ENCODE measurements around the gene TMEM167A.

TMEM167A gene

DNA sequence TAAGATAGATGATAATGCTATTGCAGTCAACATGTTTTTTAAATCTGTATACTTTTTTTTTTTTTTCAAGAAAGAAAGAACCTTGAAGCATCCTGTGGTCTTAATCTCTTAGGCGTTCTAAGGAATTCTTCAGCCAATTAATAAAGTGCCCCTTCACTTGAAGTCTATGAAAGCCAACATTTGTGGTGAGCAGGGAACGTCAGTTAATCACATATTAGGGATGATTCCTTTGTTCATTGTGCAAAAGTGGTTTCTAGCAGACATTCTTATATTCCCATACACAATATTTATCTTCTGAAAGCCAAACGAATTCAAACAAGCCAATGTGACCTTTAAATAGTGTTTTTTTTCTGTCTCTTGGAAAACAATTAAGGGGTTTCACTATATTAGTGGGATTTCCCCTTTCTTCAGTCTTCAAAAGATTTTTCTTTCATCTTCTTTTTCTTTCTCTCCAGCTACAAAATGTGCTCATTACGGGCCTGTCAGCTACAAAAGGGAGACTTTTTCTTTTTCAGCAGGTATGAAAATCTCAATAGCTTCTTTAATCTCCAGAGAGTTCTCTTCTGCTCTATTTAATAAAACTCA lies 40.1 kb downstream of the TMEM167A start:
- H3K27me3 ChIP-seq, result no peaks in the 10 kb centered on the region
- no peaks in the 10 kb centered on the region for H4K20me1 ChIP-seq
- H3K9me3 ChIP-seq (replicated peaks in 1 of 11), result no peaks in the 10 kb centered on the region
- no peaks in the 10 kb centered on the region for H3K36me3 ChIP-seq
- no peaks in the 10 kb centered on the region for H3K4me1 ChIP-seq
- no peak overlapping the region for H3K4me3 ChIP-seq
- H3K4me2 ChIP-seq, result no peak overlapping the region
- H3K27ac ChIP-seq, result no peak overlapping the region
- no peak overlapping the region for H3K9ac ChIP-seq
- TF ChIP-seq Cebpa-rat (IDR thresholded peaks at IDR 0.05), result no peak

DNA sequence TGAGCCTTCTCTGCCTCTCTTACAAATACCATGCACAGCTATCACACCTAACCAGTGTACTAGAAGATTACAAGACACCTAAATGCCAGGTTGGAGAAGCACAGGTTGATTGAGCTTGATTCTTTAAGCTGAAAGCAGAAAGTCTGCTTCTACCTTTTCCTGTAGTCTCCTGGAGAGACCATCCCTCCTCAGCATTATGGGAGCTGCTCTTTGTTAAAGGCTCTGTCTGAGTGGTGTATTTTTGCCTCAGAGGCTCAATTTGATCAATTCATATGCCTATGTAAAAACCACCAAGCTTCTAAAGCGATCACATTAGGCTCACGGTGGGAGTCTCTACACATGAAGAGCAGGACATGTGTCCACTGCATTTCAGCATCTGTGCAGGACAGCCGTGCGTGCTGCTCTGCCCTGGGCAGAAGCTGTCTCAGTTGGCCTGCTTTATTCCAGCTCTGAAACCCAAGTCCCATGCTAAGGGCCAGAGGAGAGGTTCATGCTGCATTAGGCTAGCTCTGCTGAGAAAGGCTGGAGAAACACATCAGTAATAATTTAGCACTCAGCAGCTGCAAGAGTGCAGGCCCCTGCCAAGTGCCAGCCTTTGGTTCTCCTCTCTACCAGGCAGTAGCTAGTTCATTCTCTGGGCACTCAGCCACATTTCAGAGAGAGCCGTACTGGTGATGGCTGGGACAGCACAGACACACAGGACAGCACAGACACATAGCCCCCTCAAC lies 41.7 kb downstream of the TMEM167A start:
- no peaks in the 10 kb centered on the region for H3K27me3 ChIP-seq
- no peaks in the 10 kb centered on the region for H4K20me1 ChIP-seq
- no peaks in the 10 kb centered on the region for H3K4me1 ChIP-seq
- no peak overlapping the region for H3K27ac ChIP-seq
- no peaks in the 10 kb centered on the region for H3K36me3 ChIP-seq
- no peak overlapping the region for H3K4me3 ChIP-seq
- H3K9me3 ChIP-seq (replicated peaks in 1 of 11), result no peaks in the 10 kb centered on the region
- H3K4me2 ChIP-seq, result no peak overlapping the region
- H3K9ac ChIP-seq, result no peak overlapping the region
- TF ChIP-seq Cebpa-rat (IDR thresholded peaks at IDR 0.05), result no peak

DNA sequence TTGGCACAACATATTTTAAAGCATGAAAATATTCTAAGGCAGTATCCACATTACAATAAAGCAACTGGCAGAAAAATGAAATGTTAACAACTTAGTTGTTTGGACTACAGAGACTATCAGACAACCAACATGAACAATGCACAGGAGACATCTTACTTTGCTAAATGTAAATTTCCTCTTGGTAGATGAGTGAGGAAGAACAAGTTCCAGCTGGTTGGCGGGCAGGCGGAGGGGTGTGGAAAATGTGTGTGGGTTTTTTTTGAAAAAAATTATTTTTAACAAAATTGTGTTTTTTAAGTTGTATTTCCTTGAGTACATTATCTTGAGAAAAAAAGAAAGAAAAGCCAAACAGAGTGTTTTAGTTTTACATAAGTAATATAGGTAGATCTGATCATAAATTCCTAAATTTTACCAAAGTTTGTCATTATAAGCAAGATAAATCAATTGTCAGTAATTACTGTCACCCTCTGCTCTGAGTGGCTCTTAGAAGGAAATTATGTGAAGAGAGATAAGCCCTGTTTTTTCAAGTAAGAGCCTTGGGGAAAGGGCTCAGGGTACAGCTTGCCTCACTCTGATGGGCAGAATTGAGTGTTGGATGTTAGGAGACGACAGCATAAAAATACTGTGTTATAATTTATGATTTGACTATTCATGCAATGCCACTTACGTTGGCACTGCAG lies 42.5 kb downstream of the TMEM167A start:
- Histone ChIP-seq H3K9me3 (replicated peaks in 1 of 11) (peaks cover 0 to 4% (median 0%) of the 10 kb centered on the region in 11 experiments; a peak in 3 of 22 replicates), H3K9ac (no peak overlapping the region), H3K4me2 (no peak overlapping the region), H3K4me3 (no peak overlapping the region), H3K27me3 (no peaks in the 10 kb centered on the region), H3K27ac (no peak overlapping the region), H3K4me1 (no peaks in the 10 kb centered on the region), H4K20me1 (no peaks in the 10 kb centered on the region), H3K36me3 (no peaks in the 10 kb centered on the region)
- TF ChIP-seq Cebpa-rat (IDR thresholded peaks at IDR 0.05), result no peak

DNA sequence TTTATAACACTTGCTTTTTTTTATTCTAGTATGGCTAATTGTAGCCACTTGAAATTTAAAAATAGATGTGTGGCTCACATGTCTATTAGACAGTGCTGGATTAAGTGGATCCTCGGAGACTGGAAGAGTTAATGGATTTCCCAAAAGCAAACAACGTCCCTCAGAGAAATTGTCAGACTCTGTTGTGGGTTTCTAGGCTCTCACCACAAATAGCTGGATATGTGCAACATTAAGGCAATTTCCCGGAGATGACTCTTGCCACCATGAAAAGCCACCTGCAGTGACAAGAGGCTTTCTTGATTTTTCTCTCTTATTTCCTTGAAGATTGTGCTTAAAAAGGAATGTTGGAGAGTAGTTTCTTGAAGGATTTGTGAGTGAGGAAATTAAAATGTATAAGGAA lies 43.2 kb downstream of the TMEM167A start:
- H3K4me3 ChIP-seq, result no peak overlapping the region
- H3K9ac ChIP-seq, result no peak overlapping the region
- H3K36me3 ChIP-seq, result no peaks in the 10 kb centered on the region
- H3K27me3 ChIP-seq, result no peaks in the 10 kb centered on the region
- no peak overlapping the region for H3K27ac ChIP-seq
- H3K9me3 ChIP-seq (replicated peaks in 1 of 11), result peaks cover 0 to 10% (median 0%) of the 10 kb centered on the region in 11 experiments; a peak in 5 of 22 replicates
- no peaks in the 10 kb centered on the region for H3K4me1 ChIP-seq
- no peaks in the 10 kb centered on the region for H4K20me1 ChIP-seq
- no peak overlapping the region for H3K4me2 ChIP-seq
- TF ChIP-seq Cebpa-rat (IDR thresholded peaks at IDR 0.05), result no peak

DNA sequence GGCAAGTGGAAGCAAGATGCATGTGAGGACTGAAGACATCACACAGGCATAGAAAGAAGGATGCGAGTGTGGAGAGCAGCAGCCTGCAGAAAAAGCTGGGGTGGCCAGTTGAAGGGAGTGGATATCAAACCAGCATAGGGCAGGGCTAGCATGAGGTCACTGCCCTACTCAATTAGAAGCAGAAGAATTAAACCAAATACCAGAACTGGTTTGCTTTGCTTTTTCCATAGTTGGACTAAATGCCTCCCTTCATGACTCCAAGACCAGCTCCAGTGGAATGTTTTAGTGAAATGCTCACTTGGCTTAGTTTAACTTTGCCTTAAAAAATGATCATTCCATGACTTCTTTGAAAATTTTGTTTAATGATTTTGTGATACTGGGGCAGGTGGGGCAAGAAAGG lies 45.8 kb downstream of the TMEM167A start:
- Histone ChIP-seq H3K4me1 (peaks cover 15 to 18% (median 16%) of the 10 kb centered on the region in 10 experiments; a peak in 18 of 20 replicates), H3K4me3 (no peak overlapping the region), H3K36me3 (no peaks in the 10 kb centered on the region), H3K27ac (no peak overlapping the region), H4K20me1 (no peaks in the 10 kb centered on the region), H3K9me3 (replicated peaks in 1 of 11) (peaks cover 0 to 12% (median 0%) of the 10 kb centered on the region in 11 experiments; a peak in 5 of 22 replicates), H3K4me2 (no peak overlapping the region), H3K27me3 (no peaks in the 10 kb centered on the region), H3K9ac (no peak overlapping the region)
- TF ChIP-seq Cebpa-rat (IDR thresholded peaks at IDR 0.05), result no peak

DNA sequence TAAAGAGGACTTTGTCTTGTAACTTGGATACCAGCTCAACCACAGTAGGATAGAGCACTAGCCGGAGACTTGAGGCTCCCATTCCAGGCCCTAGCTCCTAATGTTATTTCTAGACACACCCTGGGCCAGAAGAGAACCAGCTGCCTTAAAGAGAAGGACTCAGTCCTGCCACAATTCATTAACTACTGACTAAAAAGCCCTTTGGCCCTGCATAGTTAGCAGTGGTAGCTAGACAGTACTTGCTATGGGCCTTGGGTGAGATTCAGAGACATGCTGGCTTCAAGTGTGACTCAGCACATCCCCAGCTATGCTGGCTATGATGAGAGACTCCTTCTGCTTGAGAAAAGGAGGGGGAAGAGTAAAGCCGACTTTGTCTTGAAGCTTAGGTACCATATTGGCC lies 47.3 kb downstream of the TMEM167A start:
- no peaks in the 10 kb centered on the region for H3K36me3 ChIP-seq
- peaks cover 0 to 12% (median 0%) of the 10 kb centered on the region in 11 experiments; a peak in 5 of 22 replicates for H3K9me3 ChIP-seq (replicated peaks in 1 of 11)
- H3K4me3 ChIP-seq, result no peak overlapping the region
- H3K9ac ChIP-seq, result no peak overlapping the region
- no peaks in the 10 kb centered on the region for H4K20me1 ChIP-seq
- no peak overlapping the region for H3K4me2 ChIP-seq
- TF ChIP-seq Cebpa-rat (IDR thresholded peaks at IDR 0.05), result no peak
- H3K4me1 ChIP-seq, result peaks cover 15 to 18% (median 16%) of the 10 kb centered on the region in 10 experiments; a peak in 18 of 20 replicates
- no peaks in the 10 kb centered on the region for H3K27me3 ChIP-seq
- no peak overlapping the region for H3K27ac ChIP-seq

DNA sequence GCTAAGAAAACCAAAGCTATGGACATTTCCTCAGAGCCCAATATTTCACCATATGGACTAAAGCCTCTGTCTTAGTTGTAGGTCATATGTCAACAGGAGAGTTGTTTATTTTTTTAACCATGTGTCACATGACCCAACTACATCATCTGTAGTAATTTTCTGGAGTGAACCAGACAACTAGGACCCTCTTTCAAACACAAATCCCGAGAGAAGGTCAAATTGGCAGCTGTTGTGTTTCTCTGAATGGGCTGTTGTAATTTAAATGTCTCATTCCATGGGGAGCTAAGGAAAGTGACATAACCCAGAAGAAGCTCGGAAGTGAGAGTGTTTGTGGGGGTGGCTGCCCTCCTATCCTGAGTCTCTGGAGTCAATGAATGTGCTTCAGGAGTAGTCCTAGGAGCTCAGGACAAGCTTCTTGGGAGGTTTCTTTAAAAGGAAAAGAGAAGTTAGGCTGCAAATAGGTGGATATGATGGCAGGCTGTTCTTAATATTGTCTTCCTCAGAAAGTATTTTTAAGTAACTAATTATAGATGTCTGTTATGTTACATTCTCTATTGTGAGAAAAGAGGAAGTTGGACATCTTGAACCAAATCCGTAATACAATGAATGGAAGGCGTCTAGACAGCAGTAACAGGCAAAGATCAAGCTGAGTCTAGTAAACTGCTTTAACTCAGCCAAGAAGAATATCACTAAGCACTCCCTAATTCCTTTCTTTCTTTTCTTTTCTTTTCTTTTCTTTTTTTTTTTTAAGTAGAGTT lies 50.1 kb downstream of the TMEM167A start:
- Histone ChIP-seq H4K20me1 (no peaks in the 10 kb centered on the region), H3K4me3 (no peak overlapping the region), H3K27me3 (no peaks in the 10 kb centered on the region), H3K9me3 (replicated peaks in 1 of 11) (peaks cover 0 to 12% (median 0%) of the 10 kb centered on the region in 11 experiments; a peak in 5 of 22 replicates), H3K27ac (peak overlapping the region in 10 of 11 experiments; percentile 2 to 70 (median 51); a peak in 17 of 22 replicates), H3K4me2 (peak overlapping the region; percentile 37 to 79 (median 51)), H3K36me3 (no peaks in the 10 kb centered on the region), H3K9ac (peak overlapping the region in 1 of 11 experiments; percentile 9; a peak in 2 of 22 replicates), H3K4me1 (peaks cover 15 to 18% (median 16%) of the 10 kb centered on the region in 10 experiments; a peak in 18 of 20 replicates)
- no peak for TF ChIP-seq Cebpa-rat (IDR thresholded peaks at IDR 0.05)

DNA sequence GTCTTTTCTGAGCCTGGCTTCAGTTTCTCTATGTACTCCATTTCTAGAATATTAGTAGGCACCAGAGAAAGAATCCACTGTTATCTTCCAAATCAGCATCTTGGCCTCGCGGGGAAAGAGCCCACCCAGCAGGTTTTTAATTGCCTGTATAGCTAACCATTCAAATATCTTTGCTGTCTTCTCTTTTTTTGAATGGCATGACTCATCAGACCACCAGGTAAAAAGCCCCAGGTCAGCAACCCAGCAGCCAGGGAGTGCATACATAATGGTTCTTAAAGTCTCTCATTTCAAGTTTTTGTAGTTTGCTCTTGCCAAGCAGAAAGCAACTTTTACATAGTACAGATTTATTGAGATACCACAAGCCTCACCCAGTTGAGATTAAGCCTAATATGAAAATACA lies 50.7 kb downstream of the TMEM167A start:
- H3K9me3 ChIP-seq (replicated peaks in 1 of 11), result peaks cover 0 to 12% (median 0%) of the 10 kb centered on the region in 11 experiments; a peak in 5 of 22 replicates
- no peak overlapping the region for H3K9ac ChIP-seq
- peak overlapping the region in 10 of 11 experiments; percentile 37 to 79 (median 50); a peak in 14 of 22 replicates for H3K4me2 ChIP-seq
- no peak overlapping the region for H3K4me3 ChIP-seq
- peak overlapping the region in 7 of 11 experiments; percentile 17 to 70 (median 51); a peak in 11 of 22 replicates for H3K27ac ChIP-seq
- no peaks in the 10 kb centered on the region for H3K36me3 ChIP-seq
- no peaks in the 10 kb centered on the region for H4K20me1 ChIP-seq
- no peak for TF ChIP-seq Cebpa-rat (IDR thresholded peaks at IDR 0.05)
- H3K4me1 ChIP-seq, result peaks cover 15 to 18% (median 16%) of the 10 kb centered on the region in 10 experiments; a peak in 18 of 20 replicates
- H3K27me3 ChIP-seq, result no peaks in the 10 kb centered on the region
